ENCODE results near the gene TOGARAM2.

GRCh38 chr2:29066997-29067605 lies 86.0 kb downstream of the TOGARAM2 start:
- no peak for TF ChIP-seq CEBPB (IDR thresholded peaks at IDR 0.05; ENCODE audit: borderline replicate concordance in 1 of 2, low read depth in 2 of 2, low read length in 2 of 2)
- TF ChIP-seq, protein P1, sequence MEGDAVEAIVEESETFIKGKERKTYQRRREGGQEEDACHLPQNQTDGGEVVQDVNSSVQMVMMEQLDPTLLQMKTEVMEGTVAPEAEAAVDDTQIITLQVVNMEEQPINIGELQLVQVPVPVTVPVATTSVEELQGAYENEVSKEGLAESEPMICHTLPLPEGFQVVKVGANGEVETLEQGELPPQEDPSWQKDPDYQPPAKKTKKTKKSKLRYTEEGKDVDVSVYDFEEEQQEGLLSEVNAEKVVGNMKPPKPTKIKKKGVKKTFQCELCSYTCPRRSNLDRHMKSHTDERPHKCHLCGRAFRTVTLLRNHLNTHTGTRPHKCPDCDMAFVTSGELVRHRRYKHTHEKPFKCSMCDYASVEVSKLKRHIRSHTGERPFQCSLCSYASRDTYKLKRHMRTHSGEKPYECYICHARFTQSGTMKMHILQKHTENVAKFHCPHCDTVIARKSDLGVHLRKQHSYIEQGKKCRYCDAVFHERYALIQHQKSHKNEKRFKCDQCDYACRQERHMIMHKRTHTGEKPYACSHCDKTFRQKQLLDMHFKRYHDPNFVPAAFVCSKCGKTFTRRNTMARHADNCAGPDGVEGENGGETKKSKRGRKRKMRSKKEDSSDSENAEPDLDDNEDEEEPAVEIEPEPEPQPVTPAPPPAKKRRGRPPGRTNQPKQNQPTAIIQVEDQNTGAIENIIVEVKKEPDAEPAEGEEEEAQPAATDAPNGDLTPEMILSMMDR (IDR thresholded peaks at IDR 0.05 in 2 of 3, conservative IDR thresholded peaks at IDR 0.05 in 1 of 3; ENCODE audit: control insufficient read depth in 2 of 3, extremely low read depth in 1 of 3, insufficient read depth in 1 of 3, low read depth in 3 of 3, low read length in 3 of 3): no peak
- no peak for TF ChIP-seq SP1 (IDR thresholded peaks at IDR 0.05; ENCODE audit: low read depth, low read length)
- TF ChIP-seq MEF2A (IDR thresholded peaks at IDR 0.05; ENCODE audit: insufficient read depth, low read depth, low read length): no peak
- TF ChIP-seq E2F4 (IDR thresholded peaks at IDR 0.05; ENCODE audit: low read depth, low read length): no peak
- no peak for TF ChIP-seq MTA2 (IDR thresholded peaks at IDR 0.05; ENCODE audit: low read depth)
- no peak for TF ChIP-seq YY1 (IDR thresholded peaks at IDR 0.05; ENCODE audit: low read depth, low read length)
- TF ChIP-seq DPF2 (IDR thresholded peaks at IDR 0.05): no peak
- TF ChIP-seq HDAC2 (IDR thresholded peaks at IDR 0.05): no peak
- TF ChIP-seq MYC (IDR thresholded peaks at IDR 0.05; ENCODE audit: insufficient read depth, insufficient read length, insufficient replicate concordance, low read length, severe bottlenecking): no peak
- TF ChIP-seq, protein P2, sequence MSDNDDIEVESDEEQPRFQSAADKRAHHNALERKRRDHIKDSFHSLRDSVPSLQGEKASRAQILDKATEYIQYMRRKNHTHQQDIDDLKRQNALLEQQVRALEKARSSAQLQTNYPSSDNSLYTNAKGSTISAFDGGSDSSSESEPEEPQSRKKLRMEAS (IDR thresholded peaks at IDR 0.05; ENCODE audit: low read depth, low read length): no peak
- TF ChIP-seq BCL11A (IDR thresholded peaks at IDR 0.05; ENCODE audit: low read depth, low read length): no peak
- no peak for TF ChIP-seq JUND (IDR thresholded peaks at IDR 0.05; ENCODE audit: low read depth, low read length)
